Caco-2 (cell line): ENCODE measurements around the gene TM7SF3. TPM values are rescaled to one million over a fixed set of nuclear protein-coding genes. Genes with fewer than 3 reads are reported as not detected.
"Not testable (repeated sequence)": the region's sequence is repeated elsewhere in the genome, so short reads cannot be mapped to it uniquely, and the experiment has no call there.

ENCODE experiments used
- BruUV-seq: library from RNA; stranded (reverse); fragments of 400-500 nt; replicated peaks from 2 replicates; lab custom pipeline; 2021; lab: Mats Ljungman, UMichigan
- CTCF ChIA-PET: fragments of 300-600 bp; sonication (Branson Sonifier 250); formaldehyde crosslinking; loops from one replicate; lab custom pipeline; 2022; ENCODE audit warnings: antibody characterized with exemption; lab: Charles Lee
- POLR2A ChIA-PET: fragments of 300-600 bp; sonication (Branson Sonifier 250); formaldehyde crosslinking; loops from one replicate; lab custom pipeline; 2022; ENCODE audit warnings: antibody characterized with exemption; lab: Charles Lee
- DNase-seq, 2 experiments: peaks; one replicate each; pipeline versions ENCODE4 v3.0.0 to v3.0.0-alpha.2; 2020 to 2022
- H3K27me3 ChIP-seq: replicated peaks from 2 replicates; pipeline ENCODE4 v1.6.0; 2011; ENCODE audit warnings: low read length; ENCODE audit not compliant: control insufficient read depth, insufficient read depth
- H3K36me3 ChIP-seq: 2 replicates; pipeline ENCODE4 v1.5.1; 2011; ENCODE audit warnings: low read length; ENCODE audit not compliant: control insufficient read depth, insufficient read depth
- H3K4me1 ChIP-seq: fragments of 250-450 bp; sonication (Bioruptor Pico); 2 replicates; pipeline ENCODE4 v1.5.1; 2020; ENCODE audit warnings: mild to moderate bottlenecking
- H3K4me3 ChIP-seq: 2 replicates; pipeline ENCODE4 v1.5.1; 2011; ENCODE audit warnings: low read depth, mild to moderate bottlenecking, control low read depth, low read length
- H3K9me3 ChIP-seq: fragments of 250-450 bp; sonication (Bioruptor Pico); 2 replicates; pipeline ENCODE4 v1.5.1; 2020; ENCODE audit warnings: mild to moderate bottlenecking, moderate library complexity
- H3K27ac Mint-ChIP-seq: one replicate; pipeline ENCODE4 v1.8.0; 2022; ENCODE audit warnings: mixed read lengths; ENCODE audit not compliant: unreplicated experiment
- H3K27me3 Mint-ChIP-seq: one replicate; pipeline ENCODE4 v1.8.0; 2022; ENCODE audit warnings: mixed read lengths; ENCODE audit not compliant: insufficient read depth, unreplicated experiment
- H3K36me3 Mint-ChIP-seq: one replicate; pipeline ENCODE4 v1.8.0; 2022; ENCODE audit warnings: mild to moderate bottlenecking, mixed read lengths; ENCODE audit not compliant: insufficient read depth, unreplicated experiment
- H3K4me1 Mint-ChIP-seq: one replicate; pipeline ENCODE4 v1.8.0; 2022; ENCODE audit warnings: low read depth, mixed read lengths; ENCODE audit not compliant: unreplicated experiment
- H3K4me3 Mint-ChIP-seq: one replicate; pipeline ENCODE4 v1.8.0; 2022; ENCODE audit warnings: mild to moderate bottlenecking, moderate library complexity, mixed read lengths; ENCODE audit not compliant: unreplicated experiment
- H3K9me3 Mint-ChIP-seq: one replicate; pipeline ENCODE4 v1.8.0; 2022; ENCODE audit warnings: mixed read lengths; ENCODE audit not compliant: unreplicated experiment
- intact Hi-C: fragments of 100-400 bp; cut with micrococcal nuclease; formaldehyde crosslinking; loops from one replicate; pipeline ENCODE4 v1.10.0; 2022; ENCODE audit not compliant: unreplicated experiment
- total RNA-seq: library from RNA; stranded (reverse); gene quantifications from 2 replicates; pipeline ENCODE4 v1.2.3, GENCODE V29; 2022
- TF ChIP-seq, protein P1 (sequence below), 2 experiments: fragments of 200-600 bp in 1 of 2; IDR thresholded peaks; 1 replicate in 1 of 2; 2 replicates in 1 of 2; pipeline versions ENCODE4 v1.5.1 to v1.8.0; 2011 to 2022; ENCODE audit warnings: antibody characterized with exemption in 1 of 2, control low read depth in 1 of 2, inconsistent platforms in 1 of 2, low read depth in 1 of 2, low read length in 1 of 2, mild to moderate bottlenecking in 1 of 2, moderate library complexity in 1 of 2; ENCODE audit not compliant: insufficient read depth in 1 of 2, severe bottlenecking in 1 of 2, unreplicated experiment in 1 of 2

The TM7SF3 gene
- total RNA-seq, 1 experiment from 2014 or later, result 83.0 TPM

DNA sequence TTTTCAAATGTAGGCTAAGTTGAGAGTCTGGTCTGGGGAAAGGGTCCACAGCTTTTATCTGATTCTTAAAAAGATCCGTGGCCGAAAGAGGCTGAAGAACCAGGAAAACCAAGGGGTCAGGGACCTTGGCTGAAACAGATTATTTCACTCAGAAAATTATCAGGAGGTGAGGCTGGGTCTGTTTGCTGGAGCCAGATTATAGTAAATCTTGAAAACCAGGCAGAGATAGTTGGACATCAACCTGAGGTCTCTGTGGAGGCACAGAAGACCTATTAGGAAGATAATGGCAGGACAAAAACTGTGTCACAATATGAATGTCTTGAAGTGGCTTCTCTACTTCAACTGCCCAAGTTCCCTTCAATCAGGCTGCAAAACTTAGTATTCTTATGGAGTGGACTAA, 6.6 kb upstream of the TM7SF3 start:
- peaks cover under 1% of the 10 kb centered on the region; the same call in 1 of the 2 replicates for H3K4me1 ChIP-seq
- H3K36me3 ChIP-seq, result no peaks in the 10 kb centered on the region
- H3K27me3 ChIP-seq, result no peaks in the 10 kb centered on the region
- CTCF ChIA-PET, result interaction anchor here (0.8 kb wide), 1 partner anchor 285 kb away, joined by 4 read pairs; no protein-coding TSS in a partner anchor
- Mint-ChIP-seq H3K9me3 (no peaks in the 10 kb centered on the region), H3K36me3 (peaks cover 13% of the 10 kb centered on the region), H3K4me3 (no peak overlapping the region), H3K27me3 (no peaks in the 10 kb centered on the region), H3K4me1 (peaks cover 9% of the 10 kb centered on the region), H3K27ac (no peak overlapping the region)
- H3K9me3 ChIP-seq, result no peaks in the 10 kb centered on the region
- POLR2A ChIA-PET, result interaction anchor here (0.5 kb wide), 1 partner anchor 234 kb away, joined by 5 read pairs; no protein-coding TSS in a partner anchor
- H3K4me3 ChIP-seq, result no peak overlapping the region
- TF ChIP-seq, protein P1, sequence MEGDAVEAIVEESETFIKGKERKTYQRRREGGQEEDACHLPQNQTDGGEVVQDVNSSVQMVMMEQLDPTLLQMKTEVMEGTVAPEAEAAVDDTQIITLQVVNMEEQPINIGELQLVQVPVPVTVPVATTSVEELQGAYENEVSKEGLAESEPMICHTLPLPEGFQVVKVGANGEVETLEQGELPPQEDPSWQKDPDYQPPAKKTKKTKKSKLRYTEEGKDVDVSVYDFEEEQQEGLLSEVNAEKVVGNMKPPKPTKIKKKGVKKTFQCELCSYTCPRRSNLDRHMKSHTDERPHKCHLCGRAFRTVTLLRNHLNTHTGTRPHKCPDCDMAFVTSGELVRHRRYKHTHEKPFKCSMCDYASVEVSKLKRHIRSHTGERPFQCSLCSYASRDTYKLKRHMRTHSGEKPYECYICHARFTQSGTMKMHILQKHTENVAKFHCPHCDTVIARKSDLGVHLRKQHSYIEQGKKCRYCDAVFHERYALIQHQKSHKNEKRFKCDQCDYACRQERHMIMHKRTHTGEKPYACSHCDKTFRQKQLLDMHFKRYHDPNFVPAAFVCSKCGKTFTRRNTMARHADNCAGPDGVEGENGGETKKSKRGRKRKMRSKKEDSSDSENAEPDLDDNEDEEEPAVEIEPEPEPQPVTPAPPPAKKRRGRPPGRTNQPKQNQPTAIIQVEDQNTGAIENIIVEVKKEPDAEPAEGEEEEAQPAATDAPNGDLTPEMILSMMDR (IDR thresholded peaks at IDR 0.05; ENCODE audit: insufficient read depth in 1 of 2, low read depth in 1 of 2, low read length in 1 of 2, severe bottlenecking in 1 of 2, unreplicated experiment in 1 of 2), result no peak
- no peak for DNase-seq
- BruUV-seq, result no TSS peak
- intact Hi-C loops, result loop anchor here (10.0 kb wide), 1 partner anchor 364 kb away; no protein-coding TSS in a partner anchor

DNA sequence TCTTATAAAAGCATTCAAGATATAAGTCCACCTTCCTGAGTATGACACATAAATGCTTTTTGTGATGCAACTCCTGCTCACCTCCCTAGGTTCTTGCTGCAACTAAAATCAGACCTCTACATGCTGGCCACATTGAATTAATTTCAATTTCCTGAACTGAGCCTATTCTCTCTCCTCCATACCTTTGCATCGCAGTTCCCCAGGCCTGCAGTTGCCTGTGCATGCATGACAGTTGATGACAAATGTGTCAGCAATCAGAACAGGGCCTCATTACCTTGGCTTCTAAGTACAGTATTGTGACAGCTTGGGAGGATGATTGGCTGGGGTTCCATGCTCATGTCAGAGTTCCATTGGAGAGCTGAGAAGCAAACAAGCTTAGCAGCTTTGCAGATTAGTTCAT, 3.9 kb upstream of the TM7SF3 start:
- Histone ChIP-seq H3K4me1 (peaks cover 17% of the 10 kb centered on the region), H3K4me3 (no peak overlapping the region), H3K27me3 (no peaks in the 10 kb centered on the region), H3K36me3 (no peaks in the 10 kb centered on the region), H3K9me3 (no peaks in the 10 kb centered on the region)
- Mint-ChIP-seq H3K4me1 (peaks cover 12% of the 10 kb centered on the region), H3K36me3 (peaks cover 9% of the 10 kb centered on the region), H3K27ac (no peak overlapping the region), H3K9me3 (no peaks in the 10 kb centered on the region), H3K4me3 (no peak overlapping the region), H3K27me3 (no peaks in the 10 kb centered on the region)
- intact Hi-C loops, result loop anchor here (5.0 kb wide), 1 partner anchor 104 kb away; no protein-coding TSS in a partner anchor
- ChIA-PET CTCF (interaction anchor here (0.9 kb wide), 1 partner anchor 288 kb away, joined by 3 read pairs; no protein-coding TSS in a partner anchor), POLR2A (no interaction called here)
- no TSS peak for BruUV-seq
- TF ChIP-seq, protein P1 (IDR thresholded peaks at IDR 0.05; ENCODE audit: insufficient read depth in 1 of 2, low read depth in 1 of 2, low read length in 1 of 2, severe bottlenecking in 1 of 2, unreplicated experiment in 1 of 2), result no peak
- DNase-seq, result no peak

DNA sequence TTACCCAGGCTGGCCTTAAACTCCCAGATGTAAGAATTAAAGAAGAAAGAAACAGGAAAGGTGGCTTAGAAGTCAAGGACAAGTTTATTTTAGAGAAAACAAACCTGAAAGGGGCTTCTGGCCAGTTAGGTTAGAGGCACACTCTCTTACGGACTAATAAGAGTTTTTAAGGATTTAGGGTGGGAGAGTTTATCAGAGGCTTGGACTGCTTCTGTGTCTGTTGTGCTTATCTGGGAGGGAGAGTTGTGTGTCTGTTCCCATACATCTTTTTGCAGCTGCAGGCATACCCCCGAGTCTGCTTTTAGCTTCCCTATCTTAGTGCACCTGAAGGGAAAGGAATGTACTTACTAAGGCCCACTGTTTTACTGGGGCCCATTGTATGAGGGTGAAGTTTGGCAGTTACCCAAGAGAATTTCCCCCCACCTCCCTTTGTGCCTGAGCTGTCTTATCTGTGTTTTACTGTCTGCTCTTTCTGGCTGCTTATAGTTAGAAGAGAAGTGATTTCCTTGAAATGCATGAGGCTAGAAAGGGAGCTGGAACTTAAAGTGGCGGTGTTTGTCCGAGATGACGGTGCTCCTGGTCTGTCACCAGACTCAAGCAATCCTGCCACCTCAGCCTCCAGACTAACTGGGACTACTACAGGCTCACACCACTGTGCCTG, 3.1 kb upstream of the TM7SF3 start:
- H3K4me1 ChIP-seq, result peaks cover 18% of the 10 kb centered on the region
- Mint-ChIP-seq H3K4me1 (peaks cover 12% of the 10 kb centered on the region), H3K27ac (peak overlapping the region; percentile 4)
- H3K9me3 ChIP-seq, H3K4me3 Mint-ChIP-seq, DNase-seq, H3K36me3 ChIP-seq, H3K36me3 Mint-ChIP-seq, H3K4me3 ChIP-seq, POLR2A ChIA-PET, BruUV-seq, H3K9me3 Mint-ChIP-seq, H3K27me3 Mint-ChIP-seq, H3K27me3 ChIP-seq: not testable (repeated sequence)
- CTCF ChIA-PET, result interaction anchor here (0.9 to 2.2 kb wide), 2 partner anchors 14 to 289 kb away, joined by 3 to 14 read pairs; no protein-coding TSS in a partner anchor
- intact Hi-C loops, result loop anchor here (5.0 kb wide), 1 partner anchor 105 kb away; no protein-coding TSS in a partner anchor
